ENCODE measurements around the gene MINDY3.
A peak's percentile ranks its signal among the peaks of the same experiment; 100 is the strongest.

The MINDY3 gene

GRCh38 chr10:15796098-15796759, 64.1 kb downstream of the MINDY3 start (continued):
- no peak for TF ChIP-seq ZNF155 (tag by site-specific recombination; IDR thresholded peaks at IDR 0.05)
- TF ChIP-seq GLIS2 (tag by site-specific recombination; IDR thresholded peaks at IDR 0.05), result no peak
- TF ChIP-seq ZNF488 (tag by site-specific recombination; IDR thresholded peaks at IDR 0.05), result no peak
- TF ChIP-seq ZNF560 (tag by site-specific recombination; IDR thresholded peaks at IDR 0.05; ENCODE audit: borderline replicate concordance), result no peak
- TF ChIP-seq MEIS1 (CRISPR knock-in tag; IDR thresholded peaks at IDR 0.05; ENCODE audit: borderline replicate concordance), result no peak
- no peak for TF ChIP-seq ZNF157 (tag by site-specific recombination; IDR thresholded peaks at IDR 0.05)
- no peak for TF ChIP-seq HOXC10 (CRISPR knock-in tag; IDR thresholded peaks at IDR 0.05)
- no peak for TF ChIP-seq ZNF132 (tag by site-specific recombination; IDR thresholded peaks at IDR 0.05; ENCODE audit: borderline replicate concordance)
- no peak for TF ChIP-seq HOXA7 (CRISPR knock-in tag; IDR thresholded peaks at IDR 0.05; ENCODE audit: borderline replicate concordance)
- 0 out of 2 replicates have a peak, but pooled peaks have one; percentile 12 for TF ChIP-seq YY1 (tag by site-specific recombination; IDR thresholded peaks at IDR 0.05)
- TF ChIP-seq SETDB1 (IDR thresholded peaks at IDR 0.05; ENCODE audit: insufficient read length, low read length), result no peak
- peak; percentile 63; the same call in 1 of the 2 replicates for TF ChIP-seq ZNF394 (tag by site-specific recombination; IDR thresholded peaks at IDR 0.05; ENCODE audit: borderline replicate concordance)
- TF ChIP-seq ZNF211 (tag by site-specific recombination; IDR thresholded peaks at IDR 0.05; ENCODE audit: low read depth), result no peak
- peak; percentile 13; the same call in 1 of the 2 replicates for TF ChIP-seq ZNF654 (tag by site-specific recombination; IDR thresholded peaks at IDR 0.05; ENCODE audit: low read depth)
- peak; percentile 91 for TF ChIP-seq KLF8 (tag by site-specific recombination; IDR thresholded peaks at IDR 0.05)
- TF ChIP-seq ZNF548 (tag by site-specific recombination; IDR thresholded peaks at IDR 0.05), result no peak
- TF ChIP-seq ZNF324 (tag by site-specific recombination; IDR thresholded peaks at IDR 0.05), result peak; percentile 73; the same call in 1 of the 2 replicates
- TF ChIP-seq ZNF837 (tag by site-specific recombination; IDR thresholded peaks at IDR 0.05), result peak; percentile 49; the same call in 1 of the 2 replicates
- TF ChIP-seq ZNF433 (tag by site-specific recombination; IDR thresholded peaks at IDR 0.05; ENCODE audit: low read depth), result no peak
- no peak for TF ChIP-seq ZNF114 (tag by site-specific recombination; IDR thresholded peaks at IDR 0.05)
- no peak for TF ChIP-seq ZNF311 (tag by site-specific recombination; IDR thresholded peaks at IDR 0.05; ENCODE audit: borderline replicate concordance)
- TF ChIP-seq ZNF521 (tag by site-specific recombination; IDR thresholded peaks at IDR 0.05), result no peak
- TF ChIP-seq HOXD13 (CRISPR knock-in tag; IDR thresholded peaks at IDR 0.05; ENCODE audit: borderline replicate concordance), result no peak
- TF ChIP-seq ZBTB49 (tag by site-specific recombination; IDR thresholded peaks at IDR 0.05; ENCODE audit: low read depth), result no peak
- no peak for TF ChIP-seq ZFP37 (tag by site-specific recombination; IDR thresholded peaks at IDR 0.05)
- no peak for TF ChIP-seq ZSCAN5A (tag by site-specific recombination; IDR thresholded peaks at IDR 0.05)
- TF ChIP-seq KLF16 (tag by site-specific recombination; IDR thresholded peaks at IDR 0.05), result no peak
- TF ChIP-seq ZFP69B (tag by site-specific recombination; IDR thresholded peaks at IDR 0.05), result 0 out of 2 replicates have a peak, but pooled peaks have one; percentile 43
- TF ChIP-seq ZNF626 (tag by site-specific recombination; IDR thresholded peaks at IDR 0.05), result no peak
- no peak for TF ChIP-seq ZNF341 (tag by site-specific recombination; IDR thresholded peaks at IDR 0.05; ENCODE audit: low read depth)
- peak; percentile 7; the same call in 1 of the 2 replicates for TF ChIP-seq ZNF19 (tag by site-specific recombination; IDR thresholded peaks at IDR 0.05; ENCODE audit: low read depth)
- TF ChIP-seq ZNF280D (tag by site-specific recombination; IDR thresholded peaks at IDR 0.05), result no peak
- no peak for TF ChIP-seq ZNF677 (tag by site-specific recombination; IDR thresholded peaks at IDR 0.05)
- peak; percentile 59 for TF ChIP-seq ZBTB21 (tag by site-specific recombination; IDR thresholded peaks at IDR 0.05)
- TF ChIP-seq ZBTB7A (tag by site-specific recombination; IDR thresholded peaks at IDR 0.05; ENCODE audit: low read depth), result no peak

Measured in HEK293 (cell line).